K562 (cell line): ENCODE data around the gene HES5. TPM values are rescaled to one million over a fixed set of nuclear protein-coding genes. Genes with fewer than 3 reads are reported as not detected.

Source experiments
- ADNP ChIP-seq: fragments of 200-800 bp; sonication (Bioruptor generic); IDR thresholded peaks from 2 replicates; pipeline ENCODE4 v1.6.1; 2016; ENCODE audit warnings: missing genetic modification characterization, missing compliant biosample characterization
- BDP1 ChIP-seq: IDR thresholded peaks from 3 replicates; pipeline ENCODE4 v1.6.1; 2011; ENCODE audit not compliant: insufficient read length, insufficient read depth
- CHAMP1 ChIP-seq: fragments of 450-650 bp; IDR thresholded peaks from 2 replicates; pipeline ENCODE4 v1.6.1; 2016; ENCODE audit warnings: mild to moderate bottlenecking
- ERF ChIP-seq: fragments of 450-650 bp; formaldehyde crosslinking; IDR thresholded peaks from 2 replicates; pipeline ENCODE4 v1.4.0; 2020; ENCODE audit warnings: mild to moderate bottlenecking, mixed read lengths
- KDM5B ChIP-seq: fragments of 200-600 bp; sonication (generic); IDR thresholded peaks from 2 replicates; pipeline ENCODE4 v1.6.1; 2012; ENCODE audit warnings: low read depth, mild to moderate bottlenecking, moderate library complexity, low read length, control low read depth, inconsistent platforms; ENCODE audit not compliant: insufficient replicate concordance
- MEF2D ChIP-seq: conservative IDR thresholded peaks from 2 replicates; pipeline ENCODE4 v1.6.1; 2016; ENCODE audit warnings: low read depth, missing genetic modification characterization, missing compliant biosample characterization
- PHB ChIP-seq: fragments of 250-450 bp; sonication (Bioruptor Pico); IDR thresholded peaks from 2 replicates; pipeline ENCODE4 v1.5.0; 2021
- TEAD1 ChIP-seq, 2 experiments: fragments of 450-650 bp in 1 of 2; sonication (generic) in 1 of 2; formaldehyde crosslinking; IDR thresholded peaks; 2 replicates each; pipeline versions ENCODE4 v1.4.0 to v1.8.0; 2020 to 2022; ENCODE audit warnings: mild to moderate bottlenecking in 2 of 2, missing genetic modification reagents in 1 of 2
- YBX1 ChIP-seq: fragments of 450-650 bp; IDR thresholded peaks from 2 replicates; pipeline ENCODE4 v1.7.1; 2016; ENCODE audit warnings: mild to moderate bottlenecking
- ZBTB7A ChIP-seq: IDR thresholded peaks from 2 replicates; pipeline ENCODE4 v1.6.1; 2011; ENCODE audit warnings: low read depth, mild to moderate bottlenecking, low read length, moderate library complexity, borderline replicate concordance; ENCODE audit not compliant: control insufficient read depth
- ZFPM2 ChIP-seq: fragments of 250-450 bp; sonication (Bioruptor Pico); IDR thresholded peaks from 2 replicates; pipeline ENCODE4 v1.5.1; 2022; ENCODE audit warnings: mild to moderate bottlenecking
- ZKSCAN8 ChIP-seq: fragments of 200-800 bp; sonication (Bioruptor generic); IDR thresholded peaks from 2 replicates; pipeline ENCODE4 v1.6.1; 2016; ENCODE audit warnings: missing genetic modification characterization, missing compliant biosample characterization
- ZNF282 ChIP-seq: sonication (generic); formaldehyde crosslinking; IDR thresholded peaks from 2 replicates; pipeline ENCODE4 v1.8.1; 2023; ENCODE audit warnings: missing genetic modification reagents
- ZNF347 ChIP-seq: fragments of 450-650 bp; formaldehyde crosslinking; IDR thresholded peaks from 2 replicates; pipeline ENCODE4 v1.4.0; 2020; ENCODE audit warnings: low read depth, mild to moderate bottlenecking, moderate library complexity
- ZNF518B ChIP-seq: fragments of 250-450 bp; sonication (Bioruptor Pico); IDR thresholded peaks from 2 replicates; pipeline ENCODE4 v1.5.0; 2021; ENCODE audit warnings: mild to moderate bottlenecking, moderate library complexity
- ZZZ3 ChIP-seq: fragments of 450-650 bp; IDR thresholded peaks from 2 replicates; pipeline ENCODE4 v1.6.1; 2016; ENCODE audit warnings: antibody characterized with exemption, mild to moderate bottlenecking, moderate library complexity
- polyA plus RNA-seq, 8 experiments: library from polyadenylated mRNA; depleted of rRNA in 4 of 8; stranded (reverse) in 5 of 8; unstranded in 3 of 8; fragments of >200 nt; fragmentation: Nextera tagmentation in 2 of 8; fragmentation: Illumina TruSeq in 1 of 8; extraction: Ambion mirVana in 2 of 8; extraction: Trizol in 1 of 8; gene quantifications; 2 replicates each; pipeline versions ENCODE4 v1.2.1 to v1.2.3, GENCODE V29; 2011 to 2014; ENCODE audit warnings: inconsistent platforms in 1 of 8, missing spikeins in 1 of 8
- total RNA-seq, 7 experiments: library from RNA; depleted of rRNA in 6 of 7; stranded (reverse); fragments of >200 nt in 6 of 7; fragmentation: Illumina TruSeq in 2 of 7; extraction: Trizol in 2 of 7; gene quantifications; 2 replicates each; pipeline versions ENCODE4 v1.2.1 to v1.2.3, GENCODE V29; 2011 to 2021; ENCODE audit warnings: low replicate concordance in 1 of 7
- TF ChIP-seq, protein P1 (sequence below): fragments of 250-450 bp; sonication (Bioruptor Pico); IDR thresholded peaks from 2 replicates; pipeline ENCODE4 v1.8.0; 2021; ENCODE audit warnings: mild to moderate bottlenecking, moderate library complexity
- TF ChIP-seq, protein P2 (sequence below), 3 experiments: fragments of 200-800 bp in 1 of 3; sonication (Bioruptor generic) in 1 of 3; sonication (generic) in 1 of 3; formaldehyde crosslinking in 1 of 3; IDR thresholded peaks; 2 replicates each; pipeline versions ENCODE4 v1.6.1 to v1.8.0; 2016 to 2022; ENCODE audit warnings: mild to moderate bottlenecking in 2 of 3, missing compliant biosample characterization in 2 of 3, missing genetic modification characterization in 2 of 3, missing genetic modification reagents in 1 of 3

HES5 gene
- total and polyA plus RNA-seq, 9 of the 15 experiments (the other 6 are each of a cell fraction or from before 2014, with no cell fraction given): not detected

GRCh38 chr1:2548068-2548589 lies 18.1 kb upstream of the HES5 start (continued):
- no peak for TF ChIP-seq ZNF518B (CRISPR knock-in tag)
- no peak for TF ChIP-seq ZFPM2 (CRISPR knock-in tag)
- no peak for TF ChIP-seq PHB (CRISPR knock-in tag)
- TF ChIP-seq ERF (CRISPR knock-in tag): no peak
- TF ChIP-seq, protein P1, sequence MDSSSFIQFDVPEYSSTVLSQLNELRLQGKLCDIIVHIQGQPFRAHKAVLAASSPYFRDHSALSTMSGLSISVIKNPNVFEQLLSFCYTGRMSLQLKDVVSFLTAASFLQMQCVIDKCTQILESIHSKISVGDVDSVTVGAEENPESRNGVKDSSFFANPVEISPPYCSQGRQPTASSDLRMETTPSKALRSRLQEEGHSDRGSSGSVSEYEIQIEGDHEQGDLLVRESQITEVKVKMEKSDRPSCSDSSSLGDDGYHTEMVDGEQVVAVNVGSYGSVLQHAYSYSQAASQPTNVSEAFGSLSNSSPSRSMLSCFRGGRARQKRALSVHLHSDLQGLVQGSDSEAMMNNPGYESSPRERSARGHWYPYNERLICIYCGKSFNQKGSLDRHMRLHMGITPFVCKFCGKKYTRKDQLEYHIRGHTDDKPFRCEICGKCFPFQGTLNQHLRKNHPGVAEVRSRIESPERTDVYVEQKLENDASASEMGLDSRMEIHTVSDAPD: no peak
- TF ChIP-seq BDP1: no peak
- TF ChIP-seq ZNF282 (CRISPR knock-in tag): no peak
- TF ChIP-seq, protein P2, sequence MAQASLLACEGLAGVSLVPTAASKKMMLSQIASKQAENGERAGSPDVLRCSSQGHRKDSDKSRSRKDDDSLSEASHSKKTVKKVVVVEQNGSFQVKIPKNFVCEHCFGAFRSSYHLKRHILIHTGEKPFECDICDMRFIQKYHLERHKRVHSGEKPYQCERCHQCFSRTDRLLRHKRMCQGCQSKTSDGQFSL (CRISPR knock-in tag; IDR thresholded peaks at IDR 0.05): no peak
- TF ChIP-seq, protein P2 (tag; IDR thresholded peaks at IDR 0.05): no peak
- 0 out of 2 replicates have a peak, but pooled peaks have one; percentile 33 for TF ChIP-seq ZNF347
- no peak for TF ChIP-seq CHAMP1
- TF ChIP-seq MEF2D (tag): no peak
- no peak for TF ChIP-seq ZZZ3
- TF ChIP-seq KDM5B: no peak
- TF ChIP-seq YBX1: no peak
- 0 out of 4 replicates have a peak, but pooled peaks of 1 of the 2 experiments have one; percentile 18 for TF ChIP-seq TEAD1 (CRISPR knock-in tag; IDR thresholded peaks at IDR 0.05)
- peak; percentile 66; the same call in 1 of the 2 replicates for TF ChIP-seq ZBTB7A
- no peak for TF ChIP-seq ZKSCAN8 (CRISPR knock-in tag)
- TF ChIP-seq ADNP (tag): no peak
